ENCODE data around the gene FHIT. TPM values are rescaled to one million over a fixed set of nuclear protein-coding genes. Genes with fewer than 3 reads are reported as not detected.

The FHIT gene
- total and polyA plus RNA-seq, 2 of the 4 experiments (the other 2 are of a cell fraction): 0.07 TPM; not detected in 1

- DNase-seq: no peak
These were observed 915.2 kb downstream of the FHIT start for GRCh38 chr3:60336061-60336460.

More at GRCh38 chr3:60336061-60336460, 915.2 kb downstream of the FHIT start:
- H3K14ac ChIP-seq (replicated peaks; ENCODE audit: low read depth, low read length): no peak overlapping the region
- no peaks in the 10 kb centered on the region for H3K36me3 ChIP-seq (ENCODE audit: control insufficient read depth, insufficient read depth, low read length)
- H3K27ac ChIP-seq (ENCODE audit: insufficient read depth, low read length): no peak overlapping the region
- H2BK15ac ChIP-seq (ENCODE audit: low read depth, low read length): no peak overlapping the region
- no peaks in the 10 kb centered on the region for H3K79me1 ChIP-seq (ENCODE audit: low read depth in 1 of 2, low read length in 2 of 2)
- no peak overlapping the region for H3K4me2 ChIP-seq (ENCODE audit: low read depth, low read length)
- H3K9me3 ChIP-seq (ENCODE audit: control insufficient read depth, insufficient read depth, low read length): no peaks in the 10 kb centered on the region
- ATAC-seq (ENCODE audit: low read depth): no peak
- H3K27me3 ChIP-seq (ENCODE audit: control insufficient read depth, insufficient read depth, low read length): no peaks in the 10 kb centered on the region; the same call in 1 of the 2 replicates
- H4K20me1 ChIP-seq (ENCODE audit: insufficient read depth, low read length): no peaks in the 10 kb centered on the region
- 71% methylated on average over 1 of the region's 2 CpGs; no CpG with 5 or more reads in 1 of the 2 experiments for WGBS, 2 experiments (ENCODE audit: extremely low coverage in 2 of 2, insufficient read length in 1 of 2)
- intact Hi-C loops (cut with micrococcal nuclease) (no loop called here), in situ Hi-C loops (cut with MboI; ENCODE audit: low sequenced_read_pairs) (no loop called here), dilution Hi-C loops (cut with HindIII; ENCODE audit: low sequenced_read_pairs, unreplicated experiment) (no loop called here)
- no TSS peak for BruUV-seq (replicated peaks)
- CTCF ChIA-PET: no interaction called here
- no peak overlapping the region for H3K18ac ChIP-seq (ENCODE audit: low read depth, low read length)
- no peak overlapping the region for H2AK9ac ChIP-seq (replicated peaks; ENCODE audit: low read depth, low read length, poor library complexity)
- no peak overlapping the region for H4K91ac ChIP-seq (ENCODE audit: insufficient read depth, low read depth, low read length)
- H2AFZ ChIP-seq (replicated peaks; ENCODE audit: low read length, poor library complexity): no peak overlapping the region
- no peaks in the 10 kb centered on the region for H3K9me1 ChIP-seq (ENCODE audit: insufficient read depth, low read length)
- POLR2A ChIA-PET (ENCODE audit: unreplicated experiment): no interaction called here
- H3K9ac ChIP-seq (ENCODE audit: low read depth, low read length): no peak overlapping the region
- no peak overlapping the region for H2BK20ac ChIP-seq (ENCODE audit: low read depth, low read length)
- H4K8ac ChIP-seq (ENCODE audit: low read depth in 2 of 2, low read length in 2 of 2): no peak overlapping the region
- H2BK120ac ChIP-seq (ENCODE audit: low read depth, low read length): no peak overlapping the region
- no peaks in the 10 kb centered on the region for H3K4me1 ChIP-seq (ENCODE audit: control insufficient read depth, insufficient read depth, low read length)
- H2AK5ac ChIP-seq (ENCODE audit: low read depth, low read length): no peak overlapping the region
- H3K4ac ChIP-seq (ENCODE audit: low read depth, low read length): no peak overlapping the region
- no peak overlapping the region for H3K56ac ChIP-seq (ENCODE audit: extremely low read depth, insufficient read depth, low read length)
- no peak overlapping the region for H3K4me3 ChIP-seq (ENCODE audit: insufficient read depth, low read depth, low read length)
- no peak overlapping the region for H2BK5ac ChIP-seq (ENCODE audit: low read depth, low read length, poor library complexity, severe bottlenecking)
- no peak for TF ChIP-seq BHLHE40 (IDR thresholded peaks at IDR 0.05; ENCODE audit: low read depth, low read length)
- 0 out of 2 replicates have a peak, but pooled peaks have one; percentile 16 for TF ChIP-seq MAFK (IDR thresholded peaks at IDR 0.05; ENCODE audit: low read depth, low read length)
- no peak overlapping the region for H4K5ac ChIP-seq (ENCODE audit: low read depth, low read length)
- no peak overlapping the region for H3K23ac ChIP-seq (ENCODE audit: low read depth, low read length)
